HepG2 (cell line): ENCODE data around the gene RPS8. TPM values are rescaled to one million over a fixed set of nuclear protein-coding genes. Genes with fewer than 3 reads are reported as not detected.
A peak's percentile ranks its signal among the peaks of the same experiment; 100 is the strongest.

Experiments
- NR2C2 ChIP-seq: sonication (generic); formaldehyde crosslinking; IDR thresholded peaks from 2 replicates; pipeline ENCODE4 v1.4.0; 2020; ENCODE audit warnings: missing genetic modification reagents, mild to moderate bottlenecking, moderate library complexity, borderline replicate concordance
- SMAD9 ChIP-seq: sonication (generic); formaldehyde crosslinking; IDR thresholded peaks from 2 replicates; pipeline ENCODE4 v1.5.1; 2020; ENCODE audit warnings: mild to moderate bottlenecking, missing genetic modification reagents
- TP53 ChIP-seq: sonication (generic); formaldehyde crosslinking; conservative IDR thresholded peaks from 2 replicates; pipeline ENCODE4 v1.4.0; 2020; ENCODE audit warnings: missing genetic modification reagents
- ZNF232 ChIP-seq: sonication (generic); formaldehyde crosslinking; IDR thresholded peaks from 2 replicates; pipeline ENCODE4 v1.4.0; 2020; ENCODE audit warnings: missing genetic modification reagents, borderline replicate concordance
- ZNF652 ChIP-seq: IDR thresholded peaks from 2 replicates; pipeline ENCODE4 v1.6.1; 2016; ENCODE audit warnings: low read depth, borderline replicate concordance
- polyA plus RNA-seq, 8 experiments: library from polyadenylated mRNA; depleted of rRNA in 3 of 8; stranded (reverse) in 7 of 8; unstranded in 1 of 8; fragments of >200 nt; fragmentation: Illumina TruSeq in 4 of 8; extraction: Trizol in 4 of 8; gene quantifications; 2 replicates each; pipeline versions ENCODE4 v1.2.1 to v1.2.3, GENCODE V29; 2011 to 2016; ENCODE audit warnings: low read depth in 4 of 8, missing spikeins in 1 of 8, mixed read lengths in 1 of 8; ENCODE audit not compliant: insufficient read depth in 1 of 8
- total RNA-seq, 5 experiments: library from RNA; depleted of rRNA; stranded (reverse); fragments of >200 nt; fragmentation: Illumina TruSeq; extraction: Trizol; gene quantifications; 2 replicates each; pipeline ENCODE4 v1.2.3, GENCODE V29; 2016; ENCODE audit warnings: low read depth in 1 of 5
- TF ChIP-seq, protein P1 (sequence below): sonication (generic); formaldehyde crosslinking; IDR thresholded peaks from 2 replicates; pipeline ENCODE4 v1.5.0; 2020; ENCODE audit warnings: mild to moderate bottlenecking, missing genetic modification reagents

RPS8 gene
- total and polyA plus RNA-seq, 2 of the 13 experiments (the other 11 are each of a cell fraction or from before 2014, with no cell fraction given): 2,628 to 2,822 TPM

DNA sequence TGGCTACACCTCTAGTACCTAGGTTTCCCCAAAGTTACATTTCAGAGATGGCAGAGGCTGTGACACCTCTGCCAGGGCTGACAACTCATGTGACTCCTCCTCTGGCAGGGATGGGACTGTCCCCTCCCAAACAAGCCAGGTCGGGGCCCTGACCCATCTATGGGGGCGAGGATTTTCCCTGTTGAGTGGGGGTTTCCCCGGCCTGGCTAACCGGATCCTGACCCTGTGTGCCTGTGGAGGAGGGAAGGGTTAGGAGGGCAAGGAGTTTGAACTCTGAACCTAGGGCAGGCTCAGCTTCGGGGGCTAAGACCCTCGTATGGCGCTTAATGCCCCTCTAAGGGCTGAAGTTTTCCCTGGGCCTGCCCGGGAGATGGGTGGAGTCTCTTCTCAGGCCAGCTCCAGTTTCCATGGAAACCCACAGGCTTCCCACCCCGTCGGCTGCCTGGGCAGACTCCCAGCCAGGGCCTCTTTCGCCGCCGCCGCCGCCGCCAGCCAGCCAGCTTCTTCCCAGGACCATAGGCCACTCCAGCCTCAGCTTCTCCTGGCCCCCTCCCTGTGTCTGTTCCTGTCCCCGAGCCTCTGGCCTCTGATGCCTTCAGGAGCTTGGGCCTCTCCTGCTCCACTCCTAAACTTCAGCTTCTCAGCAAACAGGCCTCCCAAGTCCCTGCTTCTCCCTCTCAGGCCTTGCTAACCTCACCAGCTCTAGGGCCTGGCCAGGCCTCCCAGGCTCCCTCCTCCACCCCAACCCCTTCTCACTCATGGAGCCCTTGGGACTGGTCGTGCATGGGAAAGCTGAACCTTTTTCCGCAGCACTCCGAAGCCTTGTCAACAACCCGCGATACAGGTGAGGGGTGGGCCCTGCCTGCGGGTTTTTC, 33.0 kb downstream of the RPS8 start, which contains the start of gene BTBD19 (continued):
- TF ChIP-seq, protein P1, sequence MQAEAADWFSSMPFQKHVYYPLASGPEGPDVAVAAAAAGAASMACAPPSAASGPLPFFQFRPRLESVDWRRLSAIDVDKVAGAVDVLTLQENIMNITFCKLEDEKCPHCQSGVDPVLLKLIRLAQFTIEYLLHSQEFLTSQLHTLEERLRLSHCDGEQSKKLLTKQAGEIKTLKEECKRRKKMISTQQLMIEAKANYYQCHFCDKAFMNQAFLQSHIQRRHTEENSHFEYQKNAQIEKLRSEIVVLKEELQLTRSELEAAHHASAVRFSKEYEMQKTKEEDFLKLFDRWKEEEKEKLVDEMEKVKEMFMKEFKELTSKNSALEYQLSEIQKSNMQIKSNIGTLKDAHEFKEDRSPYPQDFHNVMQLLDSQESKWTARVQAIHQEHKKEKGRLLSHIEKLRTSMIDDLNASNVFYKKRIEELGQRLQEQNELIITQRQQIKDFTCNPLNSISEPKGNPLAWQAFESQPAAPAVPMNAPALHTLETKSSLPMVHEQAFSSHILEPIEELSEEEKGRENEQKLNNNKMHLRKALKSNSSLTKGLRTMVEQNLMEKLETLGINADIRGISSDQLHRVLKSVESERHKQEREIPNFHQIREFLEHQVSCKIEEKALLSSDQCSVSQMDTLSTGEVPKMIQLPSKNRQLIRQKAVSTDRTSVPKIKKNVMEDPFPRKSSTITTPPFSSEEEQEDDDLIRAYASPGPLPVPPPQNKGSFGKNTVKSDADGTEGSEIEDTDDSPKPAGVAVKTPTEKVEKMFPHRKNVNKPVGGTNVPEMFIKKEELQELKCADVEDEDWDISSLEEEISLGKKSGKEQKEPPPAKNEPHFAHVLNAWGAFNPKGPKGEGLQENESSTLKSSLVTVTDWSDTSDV: 0 out of 2 replicates have a peak, but pooled peaks have one; percentile 33
- no peak for TF ChIP-seq NR2C2 (CRISPR knock-in tag)
- TF ChIP-seq SMAD9 (CRISPR knock-in tag): no peak
- TF ChIP-seq ZNF652 (CRISPR knock-in tag): no peak
- TF ChIP-seq TP53 (CRISPR knock-in tag): no peak
- TF ChIP-seq ZNF232 (CRISPR knock-in tag): no peak; the same call in 1 of the 2 replicates
